ENCODE data around the gene PIM1. TPM values are rescaled to one million over a fixed set of nuclear protein-coding genes. Genes with fewer than 3 reads are reported as not detected.

PIM1 gene
- total and polyA plus RNA-seq, 9 of the 15 experiments (the other 6 are each of a cell fraction or from before 2014, with no cell fraction given) = 19.0 to 789 (median 212) TPM

DNA sequence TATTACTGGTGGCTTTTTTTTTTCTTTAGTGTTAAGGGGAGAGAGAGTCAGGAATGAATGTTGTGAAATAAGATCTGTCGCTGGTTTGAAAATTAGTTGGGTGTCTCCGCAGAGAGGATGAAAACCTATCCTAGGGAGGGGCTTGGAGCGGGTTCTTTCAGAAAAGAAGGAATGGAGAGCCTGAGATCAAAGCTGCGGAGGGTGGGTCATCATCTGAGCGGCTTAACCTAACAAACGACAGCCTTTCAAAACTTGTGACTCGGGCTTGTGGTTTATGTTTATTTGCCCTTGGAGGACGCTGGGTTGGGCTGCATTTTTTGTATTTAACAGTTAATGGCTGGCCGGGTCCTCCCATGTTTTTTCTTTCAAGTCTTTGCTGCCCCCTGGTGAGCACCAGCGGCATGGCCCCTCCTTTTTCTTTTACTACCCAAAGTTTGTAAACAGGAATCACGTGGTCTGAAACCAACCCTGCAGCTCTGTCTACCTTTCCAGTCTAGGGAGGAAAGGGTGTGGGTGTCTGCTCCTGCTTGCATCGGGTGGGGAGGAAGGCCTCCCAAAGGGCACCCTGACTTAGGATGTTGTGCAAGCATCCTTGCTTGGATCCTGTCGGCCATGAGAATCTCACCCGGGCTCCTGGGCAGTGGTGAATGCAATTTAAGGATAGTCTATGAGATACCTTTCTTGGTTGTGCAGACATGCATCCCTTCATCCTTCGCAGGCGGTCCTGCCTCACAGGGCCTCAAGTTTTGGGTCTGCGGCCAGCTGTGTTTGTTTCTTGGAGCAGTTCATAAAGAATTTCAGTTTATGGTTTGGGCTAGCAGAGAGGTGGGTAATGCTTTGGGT lies 2.2 kb downstream of the PIM1 start (continued):
- TF ChIP-seq ZBTB8A (IDR thresholded peaks at IDR 0.05; ENCODE audit: partially characterized antibody) (no peak), RNF2 (IDR thresholded peaks at IDR 0.05) (peak; percentile 79; the same call in 1 of the 2 replicates), JUN (IDR thresholded peaks at IDR 0.05; ENCODE audit: borderline replicate concordance, low read depth, low read length) (peak; percentile 71; the same call in 1 of the 2 replicates), JUN (CRISPR knock-in tag; IDR thresholded peaks at IDR 0.05; ENCODE audit: borderline replicate concordance) (no peak), PHTF2 (CRISPR knock-in tag; IDR thresholded peaks at IDR 0.05) (peak; percentile 84; the same call in 1 of the 2 replicates), NFRKB (IDR thresholded peaks at IDR 0.05; ENCODE audit: low read depth) (peak; percentile 68; the same call in 1 of the 2 replicates), ESRRA (IDR thresholded peaks at IDR 0.05; ENCODE audit: borderline replicate concordance, low read depth) (peak; percentile 81), CCAR2 (IDR thresholded peaks at IDR 0.05; ENCODE audit: low read depth, low read length) (no peak), NFIC (IDR thresholded peaks at IDR 0.05) (no peak; the same call in 1 of the 2 replicates), TARDBP (IDR thresholded peaks at IDR 0.05) (0 out of 2 replicates have a peak, but pooled peaks have one; percentile 65), SRSF7 (optimal IDR thresholded peaks at IDR 0.05; ENCODE audit: low read depth, low read length) (no peak), ARID1B (IDR thresholded peaks at IDR 0.05) (peak; percentile 10; the same call in 1 of the 2 replicates), ELF2 (CRISPR knock-in tag; IDR thresholded peaks at IDR 0.05) (peak; percentile 77), ZNF146 (CRISPR knock-in tag; IDR thresholded peaks at IDR 0.05; ENCODE audit: unreplicated experiment) (no peak), CBX2 (IDR thresholded peaks at IDR 0.05; ENCODE audit: insufficient read depth, low read length, poor library complexity, severe bottlenecking) (no peak), RFX1 (IDR thresholded peaks at IDR 0.05) (no peak), KLF6 (CRISPR knock-in tag; IDR thresholded peaks at IDR 0.05; ENCODE audit: borderline replicate concordance) (peak; percentile 63; the same call in 1 of the 2 replicates), HDGF (IDR thresholded peaks at IDR 0.05) (no peak)
- TF ChIP-seq, protein P1, sequence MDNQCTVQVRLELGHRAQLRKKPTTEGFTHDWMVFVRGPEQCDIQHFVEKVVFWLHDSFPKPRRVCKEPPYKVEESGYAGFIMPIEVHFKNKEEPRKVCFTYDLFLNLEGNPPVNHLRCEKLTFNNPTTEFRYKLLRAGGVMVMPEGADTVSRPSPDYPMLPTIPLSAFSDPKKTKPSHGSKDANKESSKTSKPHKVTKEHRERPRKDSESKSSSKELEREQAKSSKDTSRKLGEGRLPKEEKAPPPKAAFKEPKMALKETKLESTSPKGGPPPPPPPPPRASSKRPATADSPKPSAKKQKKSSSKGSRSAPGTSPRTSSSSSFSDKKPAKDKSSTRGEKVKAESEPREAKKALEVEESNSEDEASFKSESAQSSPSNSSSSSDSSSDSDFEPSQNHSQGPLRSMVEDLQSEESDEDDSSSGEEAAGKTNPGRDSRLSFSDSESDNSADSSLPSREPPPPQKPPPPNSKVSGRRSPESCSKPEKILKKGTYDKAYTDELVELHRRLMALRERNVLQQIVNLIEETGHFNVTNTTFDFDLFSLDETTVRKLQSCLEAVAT (IDR thresholded peaks at IDR 0.05) = peak; percentile 98 to 99
- TF ChIP-seq, protein P2, sequence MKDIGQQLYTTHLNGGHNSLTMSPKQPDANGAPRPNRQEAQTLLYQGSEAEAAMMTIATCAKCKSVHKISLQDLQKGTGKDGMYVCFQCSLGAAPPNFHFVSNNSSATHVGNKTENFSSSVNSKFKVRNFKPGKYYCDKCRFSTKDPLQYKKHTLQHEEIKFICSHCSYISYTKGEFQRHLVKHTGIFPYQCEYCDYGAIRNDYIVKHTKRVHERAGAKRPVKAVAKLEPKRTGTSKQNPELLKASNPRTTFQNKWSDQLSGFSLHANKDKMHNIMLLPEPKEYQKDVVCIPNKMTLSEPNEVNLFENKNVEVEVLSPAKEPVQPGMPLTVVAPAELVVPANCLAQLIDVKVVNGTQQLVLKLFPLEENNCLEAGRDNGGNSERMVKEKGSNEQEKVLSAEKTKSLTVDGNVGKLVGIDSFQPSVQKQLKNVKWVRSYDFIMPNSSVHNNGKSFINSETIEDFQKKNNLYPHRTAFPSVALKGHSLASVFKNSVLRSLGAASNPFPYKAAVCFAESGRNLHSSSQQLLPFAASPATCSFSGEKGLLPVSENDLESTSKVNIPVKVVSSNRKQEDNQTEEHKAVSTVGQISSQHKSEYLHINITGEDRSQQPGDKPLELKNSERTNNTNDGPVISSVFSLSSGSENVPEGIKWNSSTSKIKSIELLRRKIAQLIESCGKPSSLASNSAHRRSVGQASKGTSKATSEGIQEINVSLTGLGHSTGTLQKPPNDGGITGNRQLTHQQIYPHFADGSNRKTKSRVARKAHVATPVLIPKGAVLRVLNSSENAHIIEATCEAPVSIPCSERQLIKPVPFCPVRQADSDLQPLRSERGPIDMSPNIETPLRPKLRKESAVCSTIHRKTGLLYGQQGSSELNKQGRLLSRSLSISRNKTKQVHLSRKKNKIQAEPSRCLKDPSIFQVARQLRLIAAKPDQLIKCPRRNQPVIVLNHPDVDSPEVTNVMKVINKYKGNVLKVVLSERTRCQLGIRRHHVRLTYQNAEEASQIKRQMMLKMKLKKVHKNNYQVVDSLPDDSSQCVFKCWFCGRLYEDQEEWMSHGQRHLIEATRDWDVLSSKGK (CRISPR knock-in tag; IDR thresholded peaks at IDR 0.05) = no peak
- TF ChIP-seq, protein P3, sequence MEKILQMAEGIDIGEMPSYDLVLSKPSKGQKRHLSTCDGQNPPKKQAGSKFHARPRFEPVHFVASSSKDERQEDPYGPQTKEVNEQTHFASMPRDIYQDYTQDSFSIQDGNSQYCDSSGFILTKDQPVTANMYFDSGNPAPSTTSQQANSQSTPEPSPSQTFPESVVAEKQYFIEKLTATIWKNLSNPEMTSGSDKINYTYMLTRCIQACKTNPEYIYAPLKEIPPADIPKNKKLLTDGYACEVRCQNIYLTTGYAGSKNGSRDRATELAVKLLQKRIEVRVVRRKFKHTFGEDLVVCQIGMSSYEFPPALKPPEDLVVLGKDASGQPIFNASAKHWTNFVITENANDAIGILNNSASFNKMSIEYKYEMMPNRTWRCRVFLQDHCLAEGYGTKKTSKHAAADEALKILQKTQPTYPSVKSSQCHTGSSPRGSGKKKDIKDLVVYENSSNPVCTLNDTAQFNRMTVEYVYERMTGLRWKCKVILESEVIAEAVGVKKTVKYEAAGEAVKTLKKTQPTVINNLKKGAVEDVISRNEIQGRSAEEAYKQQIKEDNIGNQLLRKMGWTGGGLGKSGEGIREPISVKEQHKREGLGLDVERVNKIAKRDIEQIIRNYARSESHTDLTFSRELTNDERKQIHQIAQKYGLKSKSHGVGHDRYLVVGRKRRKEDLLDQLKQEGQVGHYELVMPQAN (IDR thresholded peaks at IDR 0.05; ENCODE audit: borderline replicate concordance) = peak; percentile 96
- TF ChIP-seq, protein P4, sequence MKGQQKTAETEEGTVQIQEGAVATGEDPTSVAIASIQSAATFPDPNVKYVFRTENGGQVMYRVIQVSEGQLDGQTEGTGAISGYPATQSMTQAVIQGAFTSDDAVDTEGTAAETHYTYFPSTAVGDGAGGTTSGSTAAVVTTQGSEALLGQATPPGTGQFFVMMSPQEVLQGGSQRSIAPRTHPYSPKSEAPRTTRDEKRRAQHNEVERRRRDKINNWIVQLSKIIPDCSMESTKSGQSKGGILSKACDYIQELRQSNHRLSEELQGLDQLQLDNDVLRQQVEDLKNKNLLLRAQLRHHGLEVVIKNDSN (CRISPR knock-in tag; IDR thresholded peaks at IDR 0.05) = peak; percentile 93
